Raji (cell line): ENCODE results near the gene COL6A1.

Experiments
- POLR2A ChIP-seq: IDR thresholded peaks from 2 replicates; pipeline ENCODE4 v1.6.1; 2011; ENCODE audit warnings: low read depth, low read length, control low read depth; ENCODE audit not compliant: insufficient read depth

Gene COL6A1

GRCh38 chr21:45993210-45994085, 11.9 kb downstream of the COL6A1 start:
- TF ChIP-seq POLR2A = no peak

DNA sequence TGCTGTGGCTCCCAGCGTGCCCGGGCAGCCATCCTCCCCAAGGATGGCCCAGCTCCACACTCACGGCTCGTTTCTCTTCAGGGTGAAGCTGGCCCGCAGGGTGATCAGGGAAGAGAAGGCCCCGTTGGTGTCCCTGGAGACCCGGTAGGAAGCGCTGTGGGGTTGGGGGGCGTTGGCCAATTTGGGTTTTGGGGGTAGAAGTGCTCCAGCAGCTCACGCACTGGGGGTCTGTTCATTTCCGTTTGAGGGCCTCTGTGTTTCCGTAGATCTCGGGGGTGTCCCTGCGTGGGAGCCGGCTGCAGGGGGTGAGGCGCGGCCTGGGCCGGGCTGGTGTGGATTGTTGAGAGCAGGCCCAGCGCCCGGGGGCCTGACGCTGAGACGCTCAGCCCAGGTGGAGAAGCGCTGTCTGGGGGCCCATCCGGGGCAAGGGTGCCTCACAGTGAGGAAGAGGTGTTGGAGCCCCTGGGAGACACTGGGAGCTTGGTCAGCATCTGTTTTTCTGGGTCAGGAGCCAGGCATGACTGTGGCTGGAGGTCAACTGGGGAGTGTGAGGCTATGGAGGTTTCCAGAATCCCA, 12.6 kb downstream of the COL6A1 start:
- no peak for TF ChIP-seq POLR2A

- no peak for TF ChIP-seq POLR2A
Measured at GRCh38 chr21:45994759-45995685, 13.5 kb downstream of the COL6A1 start.

DNA sequence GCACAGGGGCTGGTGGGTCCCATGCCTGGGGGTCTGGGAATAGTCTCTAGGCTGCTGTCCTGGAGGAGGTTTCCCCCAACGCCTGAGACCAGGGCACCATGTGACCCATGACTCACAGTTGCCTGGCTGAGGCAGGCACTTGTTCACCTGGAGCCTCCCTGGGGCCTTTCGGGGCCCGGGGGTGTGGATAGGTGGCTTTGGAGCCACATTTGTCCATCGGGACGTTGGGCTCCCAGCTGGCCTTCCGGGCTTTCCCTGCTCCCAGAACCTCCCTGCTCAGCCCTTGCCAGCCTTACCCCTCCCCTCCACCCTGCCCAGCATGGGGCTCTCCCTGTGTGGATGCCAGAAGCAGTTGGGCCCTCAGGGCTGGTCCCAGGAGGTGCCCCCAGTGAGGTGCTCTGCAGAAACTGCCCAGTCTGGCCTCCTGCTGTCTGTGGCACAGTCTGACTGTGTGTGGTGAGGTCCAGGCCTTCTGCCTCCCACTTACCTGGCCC, 14.2 kb downstream of the COL6A1 start:
- TF ChIP-seq POLR2A = no peak

DNA sequence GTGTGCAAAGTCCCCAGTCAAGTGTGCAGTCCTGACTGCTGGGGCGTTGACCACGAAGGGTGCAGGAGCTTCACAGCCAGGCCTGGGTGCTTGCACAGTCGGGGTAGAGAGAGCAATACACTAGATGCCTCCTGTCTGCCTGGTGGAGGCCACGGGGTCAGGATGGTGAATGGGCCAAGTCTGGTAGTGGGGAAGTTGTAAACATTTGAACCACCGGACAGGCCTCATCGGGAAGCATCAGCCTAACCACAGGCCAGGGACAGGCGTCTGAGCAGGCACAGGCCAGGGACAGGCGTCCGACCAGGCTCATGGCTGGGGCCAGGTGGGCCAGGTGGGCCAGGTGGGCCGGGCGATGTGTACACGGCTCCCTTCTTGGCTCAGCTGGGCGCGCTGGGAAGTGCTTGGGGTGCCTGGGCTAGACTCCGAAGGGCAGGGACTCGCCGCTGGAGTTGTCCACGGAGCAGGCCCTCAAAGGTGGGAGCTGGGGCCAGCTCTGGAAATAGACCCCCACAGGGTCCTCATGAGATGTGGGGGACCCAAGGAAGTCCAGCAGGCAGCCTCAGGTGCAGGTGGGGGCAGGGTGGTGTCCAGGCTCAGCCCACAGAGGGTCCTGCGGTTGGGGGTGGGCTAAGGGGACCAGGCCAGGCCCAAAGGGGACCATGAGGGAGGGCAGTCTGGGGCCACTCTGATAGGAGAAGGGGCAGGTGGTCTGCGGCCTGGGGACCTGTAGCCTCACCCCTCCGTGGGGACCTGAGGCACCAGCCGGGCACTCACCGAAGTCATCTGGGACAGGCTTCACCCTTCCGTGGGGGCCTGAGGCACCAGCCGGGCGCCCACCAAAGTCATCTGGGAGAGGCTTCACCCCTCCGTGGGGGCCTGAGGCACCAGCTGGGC, 15.0 kb downstream of the COL6A1 start:
- no peak for TF ChIP-seq POLR2A

DNA sequence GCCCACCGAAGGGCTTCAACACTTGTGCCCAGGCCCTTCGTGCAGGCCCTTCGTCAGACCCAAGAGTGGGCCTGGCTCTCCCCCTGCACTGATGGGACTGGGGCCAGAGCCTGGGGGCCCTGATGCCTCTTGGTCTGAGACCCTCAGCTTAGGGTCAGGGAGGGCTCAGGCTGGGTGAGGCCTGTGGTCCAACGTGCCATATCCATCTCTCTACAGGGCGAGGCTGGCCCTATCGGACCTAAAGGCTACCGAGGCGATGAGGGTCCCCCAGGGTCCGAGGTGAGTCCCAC, 15.6 kb downstream of the COL6A1 start:
- TF ChIP-seq POLR2A = no peak

- TF ChIP-seq POLR2A = no peak
Measured at GRCh38 chr21:45997495-45998275, 16.1 kb downstream of the COL6A1 start.

- TF ChIP-seq POLR2A = no peak
Measured at GRCh38 chr21:45998276-45998701, 16.7 kb downstream of the COL6A1 start.

- no peak for TF ChIP-seq POLR2A
Measured at GRCh38 chr21:45998871-45999580, 17.5 kb downstream of the COL6A1 start.

DNA sequence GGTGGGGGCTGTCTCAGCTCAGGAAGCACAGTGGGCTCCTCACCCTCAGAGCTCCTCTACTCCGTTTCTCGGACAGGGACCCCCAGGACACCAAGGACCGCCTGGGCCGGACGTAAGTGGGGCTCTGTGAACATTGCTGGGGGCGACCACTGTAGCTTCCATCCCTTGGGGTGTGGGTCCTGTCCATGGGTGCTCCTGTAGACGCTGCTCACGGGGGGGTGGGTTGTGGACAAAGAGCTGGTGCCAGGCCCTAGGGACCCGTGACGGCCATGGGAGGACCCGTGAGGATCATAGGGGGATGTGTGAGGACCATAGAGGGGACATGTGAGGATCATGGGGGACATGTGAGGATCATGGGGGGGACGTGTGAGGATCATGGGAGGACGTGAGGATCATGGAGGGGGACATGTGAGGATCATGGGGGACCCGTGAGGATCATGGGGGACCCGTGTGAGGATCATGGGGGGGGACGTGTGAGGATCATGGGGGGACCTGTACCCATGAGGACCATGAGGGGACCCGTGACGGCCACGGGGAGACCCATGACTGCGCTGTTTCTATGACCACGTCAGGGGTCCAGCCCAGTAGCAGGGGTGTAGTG, 18.1 kb downstream of the COL6A1 start:
- no peak for TF ChIP-seq POLR2A

DNA sequence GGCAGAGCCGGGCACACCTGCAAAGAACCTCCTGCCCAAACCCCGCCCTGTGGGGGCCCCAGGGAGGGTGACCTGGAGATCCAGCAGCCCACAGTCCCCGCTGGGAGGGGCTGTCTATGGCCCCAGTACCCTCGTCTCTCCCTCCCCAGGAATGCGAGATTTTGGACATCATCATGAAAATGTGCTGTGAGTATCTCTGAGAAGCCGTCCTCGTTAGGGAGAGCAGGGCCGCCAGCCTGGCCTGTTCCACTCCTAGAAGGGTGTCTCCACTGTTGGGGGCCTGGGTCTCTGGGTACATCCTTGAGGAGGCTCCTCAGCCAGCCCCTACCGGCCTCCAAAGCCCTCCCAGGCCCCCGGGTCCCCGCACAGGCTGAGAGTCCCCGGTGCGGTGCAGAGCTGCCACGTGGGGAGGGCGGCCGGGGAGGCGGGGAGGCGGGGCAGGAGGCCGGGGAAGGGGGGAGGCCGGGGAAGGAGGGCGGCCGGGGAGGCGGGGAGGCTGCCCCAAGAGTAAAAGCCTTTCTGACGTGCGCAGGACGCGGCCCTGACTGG, 18.7 kb downstream of the COL6A1 start:
- TF ChIP-seq POLR2A = no peak

DNA sequence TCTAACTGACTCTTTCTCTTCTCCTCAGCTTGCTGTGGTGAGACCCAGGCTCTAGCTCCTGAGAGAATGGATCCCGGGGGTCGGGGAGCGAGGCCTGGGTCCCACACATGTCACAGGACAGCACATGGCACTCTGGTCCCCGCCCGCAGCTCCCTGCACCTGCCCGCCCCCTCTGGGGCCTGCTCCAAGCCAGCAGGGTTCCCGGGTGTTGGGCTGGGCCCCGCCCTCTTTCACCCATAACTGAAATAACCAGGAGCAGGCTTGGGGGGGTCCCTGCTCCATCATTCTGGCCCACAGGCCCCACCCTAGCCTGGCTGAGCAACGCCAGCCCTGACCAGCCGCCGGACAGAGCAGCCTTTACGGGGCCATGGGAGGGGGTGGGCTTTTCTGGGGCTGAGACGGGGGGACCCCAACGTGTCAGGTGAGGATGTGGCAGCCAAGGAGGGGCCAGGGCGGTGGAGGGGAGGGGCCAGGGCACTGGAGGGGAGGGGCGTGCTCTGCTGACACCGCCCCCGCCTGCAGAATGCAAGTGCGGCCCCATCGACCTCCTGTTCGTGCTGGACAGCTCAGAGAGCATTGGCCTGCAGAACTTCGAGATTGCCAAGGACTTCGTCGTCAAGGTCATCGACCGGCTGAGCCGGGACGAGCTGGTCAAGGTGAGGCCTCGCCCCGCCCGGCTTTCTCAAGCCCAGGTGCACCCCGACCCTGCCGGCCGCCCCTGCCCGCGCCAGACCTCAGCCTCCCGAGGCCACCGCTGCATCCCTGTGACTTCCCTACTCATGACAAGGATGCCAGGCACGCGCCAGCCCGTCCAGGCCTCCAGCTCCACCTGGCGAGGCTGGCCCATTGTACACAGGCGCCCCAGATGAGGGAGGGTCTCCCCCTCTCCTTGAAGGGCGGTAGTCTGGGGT, 19.4 kb downstream of the COL6A1 start:
- TF ChIP-seq POLR2A = no peak
